ENCODE results near the gene UBAC2. TPM values are rescaled to one million over a fixed set of nuclear protein-coding genes. Genes with fewer than 3 reads are reported as not detected.

Gene UBAC2
- total RNA-seq, 2 donors from 2014 or later = 72.7 to 80.4 TPM

GRCh38 chr13:99256283-99256682 lies 55.6 kb downstream of the UBAC2 start:
- no peaks in the 10 kb centered on the region for H3K27me3 ChIP-seq (ENCODE audit: control insufficient read depth, insufficient read depth, low read length, poor library complexity, severe bottlenecking)
- no peaks in the 10 kb centered on the region for H3K4me1 ChIP-seq (ENCODE audit: control insufficient read depth, insufficient read depth, low read length)
- H3K4me3 Mint-ChIP-seq = no peak overlapping the region
- H3K27me3 Mint-ChIP-seq (ENCODE audit: insufficient read depth) = no peaks in the 10 kb centered on the region
- H3K9ac ChIP-seq (ENCODE audit: extremely low read depth, low read length, poor library complexity, severe bottlenecking) = no peak overlapping the region
- H3K36me3 ChIP-seq (ENCODE audit: control insufficient read depth, insufficient read depth, low read length) = peaks cover 33% of the 10 kb centered on the region
- H3K36me3 Mint-ChIP-seq (ENCODE audit: low read depth) = peaks cover 18% of the 10 kb centered on the region
- TF ChIP-seq CTCF (conservative IDR thresholded peaks at IDR 0.05) = no peak
- no peak overlapping the region for H3K27ac Mint-ChIP-seq
- DNase-seq = no peak
- no peak overlapping the region for H3K27ac ChIP-seq (ENCODE audit: low read depth, low read length)
- no peak overlapping the region for H3K4me3 ChIP-seq (ENCODE audit: low read length)
- no peaks in the 10 kb centered on the region for H3K9me3 Mint-ChIP-seq
- WGBS, 2 experiments (ENCODE audit: insufficient coverage in 1 of 2, insufficient read length in 1 of 2) = 96 to 100% methylated on average over 1 to 2 of the region's 2 CpGs
- no peaks in the 10 kb centered on the region for H3K9me3 ChIP-seq (ENCODE audit: control insufficient read depth, low read length)
- no peaks in the 10 kb centered on the region for H3K4me1 Mint-ChIP-seq

- H3K4me1 ChIP-seq (ENCODE audit: control insufficient read depth, insufficient read depth, low read length) = no peaks in the 10 kb centered on the region
- H3K4me3 ChIP-seq (ENCODE audit: low read length) = no peak overlapping the region
- no peaks in the 10 kb centered on the region for H3K9me3 ChIP-seq (ENCODE audit: control insufficient read depth, low read length)
- H3K27me3 ChIP-seq (ENCODE audit: control insufficient read depth, insufficient read depth, low read length, poor library complexity, severe bottlenecking) = no peaks in the 10 kb centered on the region
- whole genome bisulfite sequencing, 2 experiments (ENCODE audit: insufficient coverage in 1 of 2, insufficient read length in 1 of 2) = 95% methylated on average over 2 of the region's 3 CpGs; no CpG with 5 or more reads in 1 of the 2 experiments
- no peak overlapping the region for H3K27ac Mint-ChIP-seq
- no peak for DNase-seq
- peaks cover 18% of the 10 kb centered on the region for H3K36me3 Mint-ChIP-seq (ENCODE audit: low read depth)
- peaks cover 33% of the 10 kb centered on the region for H3K36me3 ChIP-seq (ENCODE audit: control insufficient read depth, insufficient read depth, low read length)
- TF ChIP-seq CTCF (conservative IDR thresholded peaks at IDR 0.05) = no peak
- no peak overlapping the region for H3K27ac ChIP-seq (ENCODE audit: low read depth, low read length)
- no peak overlapping the region for H3K4me3 Mint-ChIP-seq
- H3K27me3 Mint-ChIP-seq (ENCODE audit: insufficient read depth) = no peaks in the 10 kb centered on the region
- no peak overlapping the region for H3K9ac ChIP-seq (ENCODE audit: extremely low read depth, low read length, poor library complexity, severe bottlenecking)
- no peaks in the 10 kb centered on the region for H3K9me3 Mint-ChIP-seq
- H3K4me1 Mint-ChIP-seq = no peaks in the 10 kb centered on the region
Measured at GRCh38 chr13:99256709-99257108, 56.1 kb downstream of the UBAC2 start.

- H3K27ac ChIP-seq (ENCODE audit: low read depth, low read length) = no peak overlapping the region
- Mint-ChIP-seq H3K27ac (no peak overlapping the region), H3K4me3 (no peak overlapping the region), H3K27me3 (ENCODE audit: insufficient read depth) (no peaks in the 10 kb centered on the region), H3K36me3 (ENCODE audit: low read depth) (peaks cover 18% of the 10 kb centered on the region), H3K4me1 (no peaks in the 10 kb centered on the region), H3K9me3 (no peaks in the 10 kb centered on the region)
- H3K4me3 ChIP-seq (ENCODE audit: low read length) = no peak overlapping the region
- WGBS, 2 experiments (ENCODE audit: insufficient coverage in 1 of 2, insufficient read length in 1 of 2) = 60 to 88% methylated on average over 1 to 2 of the region's 2 CpGs
- H3K4me1 ChIP-seq (ENCODE audit: control insufficient read depth, insufficient read depth, low read length) = no peaks in the 10 kb centered on the region
- H3K9ac ChIP-seq (ENCODE audit: extremely low read depth, low read length, poor library complexity, severe bottlenecking) = no peak overlapping the region
- peaks cover 27% of the 10 kb centered on the region for H3K36me3 ChIP-seq (ENCODE audit: control insufficient read depth, insufficient read depth, low read length)
- H3K9me3 ChIP-seq (ENCODE audit: control insufficient read depth, low read length) = no peaks in the 10 kb centered on the region
- TF ChIP-seq CTCF (conservative IDR thresholded peaks at IDR 0.05) = no peak
- DNase-seq = no peak
- H3K27me3 ChIP-seq (ENCODE audit: control insufficient read depth, insufficient read depth, low read length, poor library complexity, severe bottlenecking) = no peaks in the 10 kb centered on the region
Measured at GRCh38 chr13:99257291-99257690, 56.6 kb downstream of the UBAC2 start.
